ENCODE data around the gene CBLC. TPM values are rescaled to one million over a fixed set of nuclear protein-coding genes. Genes with fewer than 3 reads are reported as not detected.
A peak's percentile ranks its signal among the peaks of the same experiment; 100 is the strongest.

The CBLC gene

DNA sequence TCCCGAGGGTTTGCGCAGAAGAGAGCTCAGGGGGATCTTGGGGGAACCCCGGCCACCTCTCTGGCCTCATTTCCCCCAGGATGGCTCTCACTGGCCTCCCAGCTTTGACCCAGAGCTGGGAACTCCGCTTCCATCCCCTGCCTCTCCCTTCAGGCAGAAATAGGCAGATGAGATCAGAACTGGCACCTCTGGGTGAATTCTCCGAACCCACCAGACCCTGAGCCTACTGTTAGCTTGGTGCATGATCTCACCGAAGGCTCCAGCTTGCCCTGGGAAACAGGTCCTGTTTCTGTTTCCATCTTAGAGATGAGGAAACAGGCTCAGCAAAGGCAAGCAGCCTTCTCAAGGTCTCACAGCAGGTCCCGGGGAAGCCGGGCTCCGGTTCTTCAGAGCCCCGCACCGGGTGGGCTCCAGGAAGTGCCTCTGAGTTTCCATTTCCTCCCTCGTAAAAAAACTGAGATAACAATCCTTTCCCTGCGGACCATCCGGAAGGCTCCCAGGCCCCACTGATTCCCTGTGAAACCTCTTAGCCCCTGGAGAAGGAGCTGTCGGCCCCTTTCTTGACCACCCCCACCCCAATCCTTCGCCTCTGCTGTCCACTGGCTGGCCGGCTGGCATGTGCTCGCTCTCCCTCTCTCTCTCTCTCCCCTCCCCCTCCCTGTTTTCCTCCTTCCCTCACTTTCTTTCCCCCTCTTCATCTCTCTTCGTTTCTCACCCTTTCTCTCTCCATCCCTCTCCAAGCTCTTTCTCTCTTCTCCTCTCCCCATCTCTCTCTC, 70.5 kb downstream of the CBLC start:
- Histone ChIP-seq H3K4me2 (ENCODE audit: low read length, poor library complexity, severe bottlenecking) (peak overlapping the region; percentile 71), H3K27me3 (ENCODE audit: control insufficient read depth in 1 of 2, insufficient read depth in 1 of 2, low read length in 2 of 2) (no peaks in the 10 kb centered on the region), H3K36me3 (ENCODE audit: control insufficient read depth in 1 of 2, insufficient read depth in 2 of 2, low read depth in 1 of 2, low read length in 2 of 2) (peaks cover 0 to 12% of the 10 kb centered on the region in 2 experiments), H3K4ac (ENCODE audit: low read depth in 1 of 2, low read length in 2 of 2) (peak overlapping the region; percentile 68 to 75), H3K14ac (ENCODE audit: low read length in 2 of 2) (peak overlapping the region in 1 of 2 experiments; percentile 19), H3K4me1 (ENCODE audit: control insufficient read depth, insufficient read depth, low read depth, low read length) (peaks cover 34% of the 10 kb centered on the region), H3K23ac (ENCODE audit: low read length in 2 of 2) (peak overlapping the region in 1 of 2 experiments; percentile 63), H2BK120ac (ENCODE audit: low read depth, low read length) (peak overlapping the region; percentile 3), H4K91ac (ENCODE audit: low read length) (peak overlapping the region; percentile 44), H2AK5ac (ENCODE audit: low read length, severe bottlenecking) (no peak overlapping the region), H2BK12ac (ENCODE audit: low read length in 2 of 2) (peak overlapping the region; percentile 6 to 87), H3K9ac (ENCODE audit: low read length) (peak overlapping the region; percentile 98), H3K9me3 (ENCODE audit: control insufficient read depth, low read length) (no peaks in the 10 kb centered on the region), H3K18ac (ENCODE audit: low read depth in 1 of 2, low read length in 2 of 2) (peak overlapping the region; percentile 46 to 94), H2BK5ac (ENCODE audit: low read depth, low read length, poor library complexity, severe bottlenecking) (peak overlapping the region; percentile 60), H2BK15ac (ENCODE audit: low read depth, poor library complexity, severe bottlenecking) (peak overlapping the region; percentile 94), H3K79me1 (replicated peaks; ENCODE audit: low read length, poor library complexity, severe bottlenecking) (no peaks in the 10 kb centered on the region), H3K4me3 (ENCODE audit: insufficient read depth in 1 of 2, low read depth in 1 of 2, low read length in 2 of 2) (peak overlapping the region; percentile 95), H4K8ac (ENCODE audit: low read length) (peak overlapping the region; percentile 74), H3K27ac (ENCODE audit: low read length, poor library complexity, severe bottlenecking) (peak overlapping the region; percentile 98), H2AFZ (ENCODE audit: low read depth, low read length) (no peak overlapping the region)
- DNase-seq: peak; percentile 90
- WGBS: under 1% methylated on average over 19 of the region's 19 CpGs

- no peaks in the 10 kb centered on the region for H3K79me1 ChIP-seq (replicated peaks; ENCODE audit: low read length, poor library complexity, severe bottlenecking)
- DNase-seq: peak; percentile 53
- peaks cover 0 to 18% of the 10 kb centered on the region in 2 experiments for H3K36me3 ChIP-seq (ENCODE audit: control insufficient read depth in 1 of 2, insufficient read depth in 2 of 2, low read depth in 1 of 2, low read length in 2 of 2)
- H3K27me3 ChIP-seq (ENCODE audit: control insufficient read depth in 1 of 2, insufficient read depth in 1 of 2, low read length in 2 of 2): no peaks in the 10 kb centered on the region
- peak overlapping the region in 1 of 2 experiments; percentile 59 for H2BK12ac ChIP-seq (ENCODE audit: low read length in 2 of 2)
- peak overlapping the region; percentile 95 for H3K4me3 ChIP-seq (ENCODE audit: insufficient read depth in 1 of 2, low read depth in 1 of 2, low read length in 2 of 2)
- H3K23ac ChIP-seq (ENCODE audit: low read length in 2 of 2): peak overlapping the region in 1 of 2 experiments; percentile 75
- peak overlapping the region; percentile 49 for H2AK5ac ChIP-seq (ENCODE audit: low read length, severe bottlenecking)
- peak overlapping the region in 1 of 2 experiments; percentile 96 for H3K14ac ChIP-seq (ENCODE audit: low read length in 2 of 2)
- H3K9me3 ChIP-seq (ENCODE audit: control insufficient read depth, low read length): no peaks in the 10 kb centered on the region
- H3K27ac ChIP-seq (ENCODE audit: low read length, poor library complexity, severe bottlenecking): peak overlapping the region; percentile 98
- no peak overlapping the region for H2BK5ac ChIP-seq (ENCODE audit: low read depth, low read length, poor library complexity, severe bottlenecking)
- H3K9ac ChIP-seq (ENCODE audit: low read length): peak overlapping the region; percentile 98
- H3K18ac ChIP-seq (ENCODE audit: low read depth in 1 of 2, low read length in 2 of 2): peak overlapping the region; percentile 15 to 86
- peak overlapping the region; percentile 5 for H4K91ac ChIP-seq (ENCODE audit: low read length)
- peak overlapping the region; percentile 20 for H4K8ac ChIP-seq (ENCODE audit: low read length)
- WGBS: 3% methylated on average over 15 of the region's 18 CpGs
- H2BK120ac ChIP-seq (ENCODE audit: low read depth, low read length): peak overlapping the region; percentile 3
- H3K4me2 ChIP-seq (ENCODE audit: low read length, poor library complexity, severe bottlenecking): peak overlapping the region; percentile 71
- no peak overlapping the region for H2AFZ ChIP-seq (ENCODE audit: low read depth, low read length)
- peak overlapping the region in 1 of 2 experiments; percentile 75 for H3K4ac ChIP-seq (ENCODE audit: low read depth in 1 of 2, low read length in 2 of 2)
- peaks cover 34% of the 10 kb centered on the region for H3K4me1 ChIP-seq (ENCODE audit: control insufficient read depth, insufficient read depth, low read depth, low read length)
- H2BK15ac ChIP-seq (ENCODE audit: low read depth, poor library complexity, severe bottlenecking): peak overlapping the region; percentile 9
These were observed 71.2 kb downstream of the CBLC start for GRCh38 chr19:44848812-44849447.

Small RNA genes within 50 kb of the gene (small RNA-seq; reads per million reads assigned to genes)
- not detected for gene RF00156 (ENCODE audit: low read depth)
